Astrocyte of the hippocampus (primary cell): Measurements from ENCODE around the gene LARGE1.
"Not testable (repeated sequence)": the region's sequence is repeated elsewhere in the genome, so short reads cannot be mapped to it uniquely, and the experiment has no call there.

Experiments
- DNase-seq: peaks from one replicate; pipeline ENCODE4 v3.0.0; 2011; ENCODE audit warnings: low read depth, low spot score

The LARGE1 gene

DNA sequence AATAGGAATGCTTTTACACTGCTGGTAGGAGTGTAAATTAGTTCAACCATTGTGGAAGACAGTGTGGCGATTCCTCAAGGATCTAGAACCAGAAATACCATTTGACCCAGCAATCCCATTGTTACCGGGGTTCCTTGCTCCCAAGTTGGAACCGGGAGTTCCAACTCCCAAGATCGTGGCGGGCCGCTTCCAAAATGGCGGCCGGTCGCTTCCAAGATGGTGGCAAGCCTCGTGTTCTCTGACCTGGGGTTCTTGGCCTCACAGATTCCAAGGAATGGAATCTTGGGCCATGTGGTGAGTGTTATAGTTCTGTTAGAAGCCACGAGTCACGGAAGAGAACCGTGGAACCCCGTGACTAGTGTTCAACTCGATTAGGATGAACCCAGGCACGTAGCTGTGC lies 62.5 kb downstream of the LARGE1 start:
- DNase-seq = not testable (repeated sequence)

DNA sequence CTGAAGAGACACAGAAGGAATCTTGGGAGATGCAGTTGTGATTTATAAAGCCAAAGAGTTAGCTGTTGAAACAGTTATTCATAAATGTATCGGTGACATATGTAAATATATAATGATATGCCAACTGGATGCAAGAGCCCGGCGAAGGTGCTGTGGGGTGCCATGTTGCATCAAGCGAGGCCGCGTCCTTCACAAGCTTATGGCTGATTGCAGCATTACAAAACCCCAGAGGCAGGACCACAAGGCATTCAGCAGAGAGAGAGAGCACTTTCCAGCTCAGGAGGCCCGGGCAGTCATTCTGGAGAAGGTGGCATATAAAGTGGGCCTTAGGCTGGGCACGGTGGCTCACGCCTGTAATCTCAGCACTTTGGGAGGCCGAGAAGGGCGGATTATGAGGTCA lies 65.6 kb downstream of the LARGE1 start:
- no peak for DNase-seq

- peak; percentile 87 for DNase-seq
Measured at GRCh38 chr22:33853200-33854097, 66.8 kb downstream of the LARGE1 start.

DNA sequence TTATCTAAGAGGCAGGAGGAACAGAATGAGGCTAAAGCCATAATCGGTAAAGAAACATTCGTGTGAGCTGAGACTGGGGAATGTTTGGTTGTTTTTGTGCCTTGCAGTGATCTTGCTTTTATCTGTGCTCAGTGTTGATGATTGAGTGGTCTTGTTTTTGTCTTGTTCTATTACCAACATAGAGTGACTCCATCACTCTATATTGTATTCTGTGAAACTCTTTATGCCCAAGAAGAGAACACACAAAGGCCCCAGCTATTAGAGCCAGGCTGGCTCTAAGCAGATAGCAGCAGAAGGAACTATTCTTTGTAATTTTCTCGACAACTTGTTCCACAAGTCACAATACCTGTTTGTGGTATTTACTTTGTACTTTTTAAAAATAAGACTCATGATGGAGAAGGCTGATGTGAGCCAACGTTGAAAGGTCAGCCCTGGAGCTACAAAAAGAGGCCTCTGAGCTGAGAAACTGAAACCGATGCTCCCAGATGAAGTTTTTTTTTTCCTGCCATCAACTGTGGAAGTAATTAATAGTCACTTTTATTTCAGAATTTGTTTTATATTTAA lies 68.4 kb downstream of the LARGE1 start:
- peak; percentile 15 for DNase-seq

DNA sequence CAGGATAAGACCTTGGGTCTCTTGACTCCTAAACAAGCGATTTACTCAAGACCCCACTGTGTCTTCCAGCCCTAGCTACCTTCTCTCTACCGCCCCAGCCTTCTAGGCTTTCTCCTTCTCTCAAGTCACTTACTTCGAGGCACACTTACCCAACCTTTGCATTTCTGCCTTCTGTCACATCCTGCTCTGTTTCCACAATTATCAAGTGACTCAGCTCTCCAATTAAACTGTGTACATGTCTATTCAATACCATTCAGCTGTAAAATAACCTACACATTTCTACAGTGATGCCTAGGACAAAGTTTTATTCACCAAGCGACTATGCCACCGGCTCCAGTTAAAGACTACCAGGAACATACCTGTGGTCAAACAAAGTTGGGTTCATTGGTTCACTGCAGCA lies 69.0 kb downstream of the LARGE1 start:
- DNase-seq = peak; percentile 31

GRCh38 chr22:33850724-33851123 lies 69.6 kb downstream of the LARGE1 start:
- DNase-seq = no peak

DNA sequence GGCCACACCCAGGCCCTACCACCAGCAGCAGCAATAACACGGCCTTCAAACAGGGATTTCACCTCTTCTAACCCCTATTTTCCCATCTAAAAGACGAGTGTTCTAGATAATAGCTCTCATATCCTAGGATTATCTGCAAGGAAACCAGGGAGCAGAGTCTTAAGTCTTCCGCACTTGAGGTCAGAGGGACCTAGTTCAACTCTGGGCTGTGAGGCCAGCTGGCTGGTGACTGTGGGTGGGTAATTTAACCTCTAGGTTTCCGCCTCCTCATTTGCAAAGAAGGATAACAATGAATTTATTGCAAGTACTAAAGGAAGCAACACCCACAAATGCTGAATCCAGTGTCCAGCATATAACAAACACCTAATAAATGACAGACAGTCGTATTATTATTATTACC lies 70.1 kb downstream of the LARGE1 start:
- DNase-seq = no peak

DNA sequence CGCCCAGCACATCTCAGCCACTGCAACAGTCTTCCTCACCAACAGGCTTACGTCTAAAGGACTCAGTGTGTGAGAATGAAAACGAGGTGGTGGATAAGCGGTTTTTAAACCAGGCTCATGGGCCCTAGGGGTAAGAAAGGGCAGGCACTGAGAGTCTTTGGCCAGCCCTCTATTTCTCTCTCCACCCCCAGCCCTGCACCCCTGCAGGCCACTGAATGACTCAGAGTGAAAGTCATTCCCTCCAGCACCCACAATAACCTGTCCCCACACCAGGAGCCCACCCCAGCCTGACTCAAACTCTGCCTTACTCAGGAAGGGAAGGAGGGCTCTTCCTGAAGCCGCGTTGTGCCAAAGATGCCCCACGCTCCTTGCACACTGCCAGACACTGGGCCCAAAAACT lies 72.0 kb downstream of the LARGE1 start:
- peak; percentile 44 for DNase-seq

DNA sequence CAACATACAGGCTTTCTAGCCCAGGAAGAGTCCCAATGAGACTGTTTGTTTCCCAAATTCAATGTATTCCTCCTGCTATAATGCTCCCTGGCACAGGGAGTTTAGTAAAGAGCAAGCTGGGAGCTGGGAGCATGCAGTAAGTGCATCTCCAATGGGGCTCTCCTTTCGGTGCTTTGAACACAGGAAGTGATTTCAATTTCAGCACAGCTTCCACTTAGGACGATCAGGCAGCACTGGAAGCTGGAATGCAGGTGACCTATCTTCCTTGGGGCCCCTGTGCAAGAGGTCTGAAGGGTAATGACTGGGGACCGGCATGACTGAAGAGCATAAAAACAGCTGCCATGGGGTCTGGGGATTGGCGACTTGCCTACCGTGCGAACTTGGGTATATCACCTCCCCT lies 76.0 kb downstream of the LARGE1 start:
- no peak for DNase-seq

GRCh38 chr22:33842421-33843094 lies 77.7 kb downstream of the LARGE1 start:
- no peak for DNase-seq

DNA sequence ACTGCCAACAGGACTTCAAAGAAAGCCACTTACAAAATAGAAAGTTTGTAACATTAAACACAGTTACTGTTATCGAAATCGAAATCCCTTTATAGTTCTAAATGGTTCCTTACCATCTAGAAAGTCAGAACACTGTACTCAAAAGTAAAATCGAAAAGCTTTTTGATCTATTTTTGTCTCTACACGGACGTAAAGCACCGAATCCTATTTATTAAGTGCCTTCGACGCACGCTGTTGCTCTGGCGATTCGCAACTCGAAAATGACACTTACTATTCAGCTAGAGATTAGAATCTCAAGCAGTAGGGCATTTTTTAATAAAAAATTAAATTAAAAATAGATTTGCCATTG lies 78.3 kb downstream of the LARGE1 start:
- no peak for DNase-seq

DNA sequence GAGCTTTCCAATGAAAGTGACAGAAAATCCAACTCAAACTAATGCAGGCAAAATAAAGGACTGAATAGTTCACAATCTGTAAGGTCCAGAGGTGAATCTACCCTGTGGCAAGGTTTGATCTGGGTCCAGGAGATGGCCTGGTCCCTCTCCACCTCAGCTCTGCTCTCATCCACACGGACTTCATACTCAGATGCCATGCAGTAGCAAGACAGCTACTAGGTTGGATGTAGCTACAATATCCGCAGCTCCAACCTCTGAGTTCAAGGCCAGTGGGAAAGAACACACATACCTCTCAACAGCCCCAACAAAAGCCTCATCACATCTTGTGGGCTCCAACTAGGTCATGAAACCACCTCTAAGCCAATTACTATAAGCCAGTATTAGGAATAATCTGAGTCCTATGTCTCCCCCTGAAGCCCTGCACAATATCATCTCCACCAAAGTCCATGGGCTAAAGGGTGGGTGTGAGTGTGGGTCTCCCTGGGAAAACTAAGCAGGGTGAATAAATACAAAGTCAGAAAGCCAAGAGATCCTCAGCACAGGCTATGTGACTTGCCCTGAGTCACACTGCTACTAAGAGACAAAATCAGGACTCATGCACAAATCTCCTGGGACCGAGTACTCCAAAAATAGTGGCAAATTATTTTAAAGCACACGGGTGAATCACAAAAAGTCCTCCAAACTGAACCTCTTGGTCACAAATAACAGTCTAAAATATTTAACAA lies 78.8 kb downstream of the LARGE1 start:
- DNase-seq = no peak

DNA sequence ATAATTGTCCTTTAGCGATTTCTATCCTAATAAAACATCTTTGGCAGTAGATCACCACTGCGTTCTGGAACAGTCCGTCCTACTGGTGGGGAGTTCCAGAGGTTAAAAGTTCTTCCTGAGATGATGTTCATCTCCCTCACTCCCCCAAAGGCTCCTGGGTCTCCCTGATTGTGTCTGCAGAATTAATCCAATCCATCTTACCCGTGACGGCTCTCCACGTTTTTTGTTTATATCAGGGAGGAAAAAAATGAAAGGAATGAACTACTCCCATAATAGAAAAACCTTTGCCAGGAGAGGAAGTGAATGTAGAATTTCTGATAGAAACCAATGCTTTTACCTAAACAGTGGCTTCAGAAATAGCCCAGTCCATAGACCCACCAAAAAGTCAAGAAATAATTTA lies 81.6 kb downstream of the LARGE1 start:
- peak; percentile 17 for DNase-seq

DNA sequence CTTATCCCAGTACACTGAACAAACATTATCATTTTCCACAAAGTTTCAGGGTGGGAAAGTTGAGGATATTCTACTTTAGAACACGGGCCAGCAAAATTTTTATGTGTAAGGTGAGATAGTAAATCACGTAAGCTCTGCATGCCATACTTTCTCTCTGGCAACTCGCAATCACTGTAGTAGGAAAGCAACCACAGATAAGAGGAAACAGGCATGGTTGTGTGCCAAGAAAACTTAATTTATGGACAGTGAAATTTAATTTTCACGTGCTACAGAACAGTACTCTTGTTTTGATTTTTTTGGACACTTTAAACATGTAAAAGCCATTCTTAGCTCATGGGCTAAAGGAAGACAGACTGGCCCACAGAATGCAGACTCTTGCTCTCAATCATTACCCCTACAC lies 82.5 kb downstream of the LARGE1 start:
- DNase-seq = no peak

- DNase-seq = peak; percentile 50
Measured at GRCh38 chr22:33835265-33835664, 85.0 kb downstream of the LARGE1 start.

- no peak for DNase-seq
Measured at GRCh38 chr22:33832558-33833151, 87.6 kb downstream of the LARGE1 start.

DNA sequence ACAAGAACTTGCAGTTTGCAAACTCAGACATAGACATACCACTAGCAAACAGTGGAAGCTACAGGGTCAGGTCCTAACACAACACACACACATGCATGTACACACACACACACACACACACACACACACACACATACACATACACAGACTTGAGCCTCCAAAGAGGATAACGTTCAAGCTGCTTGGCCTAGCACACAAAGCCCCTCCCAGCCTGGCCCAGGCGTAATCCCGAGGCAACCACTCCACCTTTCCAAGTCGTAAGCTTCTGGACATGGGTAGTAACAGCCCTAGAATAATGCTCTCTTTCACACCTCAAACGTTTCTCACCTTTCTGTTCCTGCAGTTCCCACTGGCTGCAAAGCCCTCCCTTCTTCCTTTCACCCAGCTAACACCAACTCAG lies 88.6 kb downstream of the LARGE1 start:
- DNase-seq = no peak

DNA sequence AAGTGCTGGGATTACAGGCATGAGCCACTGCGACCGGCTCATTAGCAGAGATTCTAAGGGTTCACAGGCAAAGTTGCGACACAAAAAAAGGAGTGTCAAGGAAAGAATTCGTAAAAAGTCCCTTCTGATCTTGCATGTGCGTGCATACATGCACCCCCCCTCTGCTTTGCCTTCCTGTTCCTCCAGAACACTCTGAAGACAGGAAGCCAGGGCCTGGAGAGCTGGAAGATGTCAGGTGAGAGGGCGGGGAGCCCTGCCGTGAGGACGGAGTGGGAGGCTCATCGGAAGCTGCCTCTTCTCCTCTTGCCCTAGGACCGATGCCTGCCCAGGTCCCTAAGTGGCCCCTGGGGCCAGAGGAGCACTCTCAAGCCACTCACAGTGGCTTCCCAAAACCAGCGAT lies 89.1 kb downstream of the LARGE1 start:
- DNase-seq = no peak

DNA sequence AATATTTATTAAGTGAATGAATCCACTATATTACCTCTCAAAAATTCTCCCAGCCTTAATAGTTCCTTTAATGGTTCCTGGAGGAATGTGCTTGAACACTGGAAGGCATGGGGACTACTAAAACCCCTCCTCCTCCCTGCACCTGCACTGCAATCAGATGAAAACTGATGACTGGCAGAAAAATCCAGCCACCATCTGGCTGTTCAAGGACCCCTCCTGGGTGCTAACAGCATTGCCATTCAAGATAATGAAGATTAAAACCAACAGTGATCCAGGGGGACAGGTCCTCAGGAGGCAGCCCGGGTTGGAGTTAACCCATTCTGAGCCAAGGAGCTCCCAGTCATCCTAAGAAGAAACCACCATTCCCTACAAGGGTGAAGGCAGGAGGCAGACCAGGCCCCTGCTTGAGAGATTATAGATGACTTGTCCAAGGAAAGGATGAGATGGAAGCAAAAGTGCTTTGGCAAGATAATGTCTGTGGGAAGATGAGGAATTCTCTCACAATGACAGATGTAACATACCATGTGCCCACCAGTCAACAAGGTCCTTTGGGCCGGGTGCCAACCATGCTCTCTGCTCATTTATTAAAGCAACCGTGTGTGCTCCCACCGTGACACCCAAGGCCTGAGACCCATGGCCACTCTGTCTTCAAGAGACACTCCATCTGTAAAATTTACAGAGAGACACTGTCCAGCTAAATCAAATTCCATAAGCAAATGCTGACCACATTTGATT lies 90.6 kb downstream of the LARGE1 start:
- DNase-seq = no peak

DNA sequence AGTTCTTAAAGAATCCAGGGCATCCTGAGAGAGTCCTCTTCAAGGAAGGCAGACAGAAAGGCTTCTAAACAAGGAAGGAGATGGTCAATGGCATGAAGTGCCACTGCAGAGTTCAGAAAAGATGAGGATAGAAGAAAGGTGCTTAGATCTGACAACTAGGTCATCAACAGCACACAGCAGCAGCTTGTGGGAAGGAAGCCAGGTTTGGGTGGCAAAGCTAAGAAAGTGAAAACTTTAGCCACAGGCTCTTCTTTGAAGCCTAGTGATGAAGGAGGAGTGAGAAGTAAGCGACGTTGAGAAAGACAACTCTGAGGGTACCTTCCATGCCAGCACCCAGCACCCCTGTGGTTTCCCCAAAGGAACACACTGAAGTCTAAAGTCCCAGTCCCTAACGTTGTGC lies 92.0 kb downstream of the LARGE1 start:
- no peak for DNase-seq

- no peak for DNase-seq
Measured at GRCh38 chr22:33825761-33826160, 94.5 kb downstream of the LARGE1 start.
